Neural crest cell (in vitro differentiated cells): ENCODE results near the gene AKAP6. TPM values are rescaled to one million over a fixed set of nuclear protein-coding genes. Genes with fewer than 3 reads are reported as not detected.

Experiments used
- DNase-seq: peaks from one replicate; pipeline ENCODE4 v3.0.0; 2021; ENCODE audit warnings: low read depth, mixed read lengths, low spot score
- H3K27ac Mint-ChIP-seq: one replicate; pipeline ENCODE4 v1.8.0; 2021; ENCODE audit warnings: mild to moderate bottlenecking, mixed read lengths; ENCODE audit not compliant: unreplicated experiment
- H3K27me3 Mint-ChIP-seq: 2 replicates; pipeline ENCODE4 v1.8.0; 2021; ENCODE audit warnings: low read depth, mild to moderate bottlenecking, mixed read lengths
- H3K36me3 Mint-ChIP-seq: 2 replicates; pipeline ENCODE4 v1.8.0; 2021; ENCODE audit warnings: low read depth, mild to moderate bottlenecking, mixed read lengths
- H3K4me1 Mint-ChIP-seq: 2 replicates; pipeline ENCODE4 v1.8.0; 2021; ENCODE audit warnings: mixed read lengths
- H3K4me3 Mint-ChIP-seq: one replicate; pipeline ENCODE4 v1.8.0; 2021; ENCODE audit warnings: mild to moderate bottlenecking, mixed read lengths
- H3K9me3 Mint-ChIP-seq: 2 replicates; pipeline ENCODE4 v1.8.0; 2021; ENCODE audit warnings: mixed read lengths
- total RNA-seq: library from RNA; stranded (reverse); gene quantifications from 2 replicates; pipeline ENCODE4 v1.2.1, GENCODE V29; 2021
- TF ChIP-seq, protein P1 (sequence below): fragments of 200-600 bp; sonication (generic); conservative IDR thresholded peaks from 2 replicates; pipeline ENCODE4 v1.5.0; 2021; ENCODE audit warnings: antibody characterized with exemption, mild to moderate bottlenecking

Gene AKAP6
- total RNA-seq, 1 donor from 2014 or later: 9.4 TPM

DNA sequence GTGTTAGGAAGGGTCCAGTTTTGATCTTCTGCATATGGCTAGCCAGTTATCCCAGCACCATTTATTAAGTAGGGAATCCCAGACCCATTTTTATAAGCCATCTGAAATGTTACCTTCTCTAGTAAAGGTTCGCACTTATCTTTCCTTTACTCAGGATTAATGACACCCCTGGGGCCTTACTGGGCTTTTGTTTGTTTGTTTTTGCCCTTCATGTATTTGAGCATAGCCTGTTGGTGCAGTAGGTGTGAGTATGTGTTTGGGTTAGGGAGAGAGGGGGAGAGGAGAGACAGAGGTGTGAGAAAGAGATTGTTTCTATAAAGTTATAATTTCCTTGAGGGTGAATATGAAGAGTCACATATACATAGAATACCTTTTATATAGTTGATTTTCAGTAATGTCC lies 96.9 kb downstream of the AKAP6 start:
- no peak for DNase-seq
- Mint-ChIP-seq H3K36me3 (peaks cover 5% of the 10 kb centered on the region), H3K4me3 (no peak overlapping the region), H3K27ac (no peak overlapping the region), H3K9me3 (peaks cover 8% of the 10 kb centered on the region), H3K4me1 (peaks cover 24% of the 10 kb centered on the region), H3K27me3 (no peaks in the 10 kb centered on the region)
- TF ChIP-seq, protein P1, sequence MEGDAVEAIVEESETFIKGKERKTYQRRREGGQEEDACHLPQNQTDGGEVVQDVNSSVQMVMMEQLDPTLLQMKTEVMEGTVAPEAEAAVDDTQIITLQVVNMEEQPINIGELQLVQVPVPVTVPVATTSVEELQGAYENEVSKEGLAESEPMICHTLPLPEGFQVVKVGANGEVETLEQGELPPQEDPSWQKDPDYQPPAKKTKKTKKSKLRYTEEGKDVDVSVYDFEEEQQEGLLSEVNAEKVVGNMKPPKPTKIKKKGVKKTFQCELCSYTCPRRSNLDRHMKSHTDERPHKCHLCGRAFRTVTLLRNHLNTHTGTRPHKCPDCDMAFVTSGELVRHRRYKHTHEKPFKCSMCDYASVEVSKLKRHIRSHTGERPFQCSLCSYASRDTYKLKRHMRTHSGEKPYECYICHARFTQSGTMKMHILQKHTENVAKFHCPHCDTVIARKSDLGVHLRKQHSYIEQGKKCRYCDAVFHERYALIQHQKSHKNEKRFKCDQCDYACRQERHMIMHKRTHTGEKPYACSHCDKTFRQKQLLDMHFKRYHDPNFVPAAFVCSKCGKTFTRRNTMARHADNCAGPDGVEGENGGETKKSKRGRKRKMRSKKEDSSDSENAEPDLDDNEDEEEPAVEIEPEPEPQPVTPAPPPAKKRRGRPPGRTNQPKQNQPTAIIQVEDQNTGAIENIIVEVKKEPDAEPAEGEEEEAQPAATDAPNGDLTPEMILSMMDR: no peak

DNA sequence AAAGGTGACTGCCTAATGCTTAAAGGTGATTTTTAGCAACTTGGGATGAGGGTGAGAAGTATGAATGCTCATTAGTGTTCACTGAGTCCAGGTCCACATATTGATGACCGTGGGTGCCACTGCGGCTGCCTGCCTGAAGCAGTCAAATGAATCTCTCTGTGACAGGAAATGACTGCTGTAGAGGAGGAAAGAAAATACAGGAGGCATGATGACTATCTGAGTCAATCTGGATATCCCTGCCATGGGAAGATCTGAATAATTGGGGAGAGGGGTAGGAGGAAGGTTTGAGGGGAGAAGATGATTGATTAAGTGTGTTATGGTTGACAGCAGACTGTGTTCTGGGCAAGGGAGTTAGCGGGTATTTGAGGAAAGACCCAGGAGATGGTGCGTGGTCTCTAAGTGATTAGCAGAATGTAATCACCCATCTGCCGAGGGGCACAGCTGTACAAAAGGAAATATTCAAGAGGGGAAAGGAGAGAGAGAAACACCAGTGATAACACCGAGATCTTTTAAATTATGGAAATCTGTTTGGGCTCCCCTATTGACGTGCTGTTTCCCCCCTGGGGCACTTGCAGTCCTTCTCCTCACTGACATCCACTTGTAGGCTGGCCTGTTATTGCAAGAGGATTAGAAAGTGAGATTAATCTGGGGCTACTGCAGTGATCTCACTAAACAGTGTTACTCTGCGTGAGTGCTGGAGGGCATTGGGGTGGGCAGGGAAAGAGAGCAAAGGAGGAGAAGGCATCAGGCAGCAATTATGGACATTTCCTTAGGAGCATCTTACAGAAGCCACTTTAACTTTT lies 97.7 kb downstream of the AKAP6 start:
- TF ChIP-seq, protein P1: no peak
- no peak for DNase-seq
- Mint-ChIP-seq H3K9me3 (peaks cover 8% of the 10 kb centered on the region), H3K27ac (no peak overlapping the region), H3K4me3 (no peak overlapping the region), H3K36me3 (peaks cover 5% of the 10 kb centered on the region), H3K27me3 (no peaks in the 10 kb centered on the region), H3K4me1 (peaks cover 24% of the 10 kb centered on the region)

DNA sequence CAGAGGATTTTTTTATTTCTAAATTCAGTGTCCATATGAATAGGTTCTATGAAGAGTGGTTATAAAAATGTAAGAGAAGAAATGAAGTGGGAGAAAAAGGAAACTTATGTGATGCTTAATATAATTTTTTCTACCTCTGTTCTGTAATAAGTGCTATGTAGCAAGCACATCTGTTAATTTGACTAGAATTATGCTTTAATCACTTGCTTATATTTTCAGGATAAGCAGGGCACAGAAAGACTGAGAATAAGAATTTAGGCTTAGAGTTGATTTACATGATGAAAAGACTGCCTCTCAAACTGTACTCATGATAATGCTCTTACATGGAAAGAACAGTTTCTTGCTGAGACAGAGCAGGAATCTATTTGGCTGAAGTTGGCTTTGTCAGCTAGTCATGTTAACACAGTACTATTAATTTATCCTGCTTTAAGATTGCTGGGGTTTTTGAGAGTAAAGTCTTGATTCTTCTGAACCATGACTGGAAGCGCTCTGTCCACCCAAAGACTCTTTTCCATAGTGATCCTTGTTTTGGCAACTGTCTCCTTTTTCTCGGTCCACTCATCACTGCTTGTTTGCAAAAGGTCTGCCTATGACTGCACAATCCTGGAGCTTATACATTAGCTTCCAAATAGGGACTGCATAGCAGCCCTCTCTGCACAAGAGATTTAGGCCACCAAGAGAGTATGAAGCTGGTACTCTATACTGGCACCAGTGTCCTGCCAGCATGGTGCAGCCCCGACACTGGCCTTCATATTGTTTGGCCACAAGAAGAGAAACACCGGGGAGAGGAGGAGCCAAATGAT lies 98.8 kb downstream of the AKAP6 start:
- peaks cover 24% of the 10 kb centered on the region for H3K4me1 Mint-ChIP-seq
- H3K36me3 Mint-ChIP-seq: peaks cover 2% of the 10 kb centered on the region
- H3K4me3 Mint-ChIP-seq: no peak overlapping the region
- no peak overlapping the region for H3K27ac Mint-ChIP-seq
- H3K9me3 Mint-ChIP-seq: peaks cover 3% of the 10 kb centered on the region
- no peaks in the 10 kb centered on the region for H3K27me3 Mint-ChIP-seq
- TF ChIP-seq, protein P1: no peak
- no peak for DNase-seq

DNA sequence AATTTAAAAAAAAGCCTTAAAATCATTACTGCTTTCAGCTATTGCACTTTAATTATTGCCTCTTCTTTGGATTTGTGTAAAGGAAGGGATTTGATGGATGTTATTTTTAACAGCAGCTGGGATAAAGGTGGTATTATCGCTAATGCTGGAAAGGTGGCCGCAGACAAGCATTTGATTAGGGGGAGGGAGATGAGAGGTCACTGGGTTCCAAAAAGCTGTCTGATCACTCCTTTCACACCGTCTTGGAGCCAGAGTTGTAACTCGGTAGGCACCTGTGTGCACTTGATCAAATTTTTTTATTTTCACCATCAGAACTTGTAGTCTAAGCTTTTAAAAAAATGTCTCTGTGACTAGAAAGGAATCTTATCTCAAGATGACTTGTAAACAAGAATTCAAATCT lies 99.8 kb downstream of the AKAP6 start:
- TF ChIP-seq, protein P1: no peak
- peaks cover 24% of the 10 kb centered on the region for H3K4me1 Mint-ChIP-seq

DNA sequence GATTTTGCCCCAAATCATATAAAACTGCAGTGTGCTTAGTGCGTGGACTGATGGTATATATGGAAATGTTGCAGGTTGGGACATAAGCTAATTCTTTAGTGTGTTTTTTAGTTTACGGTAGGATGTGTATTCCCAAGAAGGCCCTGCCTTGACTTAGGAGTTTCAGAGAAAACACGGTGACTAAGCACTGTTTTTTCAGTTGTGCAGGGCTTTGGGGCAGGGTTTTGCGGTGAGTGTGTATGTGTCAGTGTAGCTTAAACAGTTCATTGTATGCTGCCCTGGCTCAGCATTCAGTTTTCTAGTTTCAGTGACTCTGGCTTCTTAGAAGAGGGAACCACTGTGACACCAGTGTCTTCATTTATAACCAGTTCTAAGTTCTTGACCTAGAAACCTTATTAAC lies 101.2 kb downstream of the AKAP6 start:
- TF ChIP-seq, protein P1: no peak
- DNase-seq: no peak
- no peaks in the 10 kb centered on the region for H3K36me3 Mint-ChIP-seq
- H3K4me3 Mint-ChIP-seq: no peak overlapping the region
- H3K27me3 Mint-ChIP-seq: no peaks in the 10 kb centered on the region
- H3K9me3 Mint-ChIP-seq: no peaks in the 10 kb centered on the region
- H3K4me1 Mint-ChIP-seq: peaks cover 24% of the 10 kb centered on the region
- no peak overlapping the region for H3K27ac Mint-ChIP-seq

More for the DNA sequence above, 99.8 kb downstream of the AKAP6 start:
- Mint-ChIP-seq H3K27me3 (no peaks in the 10 kb centered on the region), H3K4me3 (no peak overlapping the region), H3K36me3 (peaks cover 2% of the 10 kb centered on the region), H3K9me3 (peaks cover 2% of the 10 kb centered on the region), H3K27ac (no peak overlapping the region)
- DNase-seq: no peak
